Stimulated activated CD4-positive, alpha-beta T cell treated with anti-CD3 and anti-CD28 coated beads, TNF-alpha, amount 100 ng/mL, for 48 hours (primary cell): ENCODE results near the gene TYRO3.
"Not testable (repeated sequence)": the region's sequence is repeated elsewhere in the genome, so short reads cannot be mapped to it uniquely, and the experiment has no call there.

Source experiments
- DNase-seq, 3 donors: peaks; one replicate each; pipeline ENCODE4 v3.0.0-alpha.2; 2020; ENCODE audit warnings: low read depth in 3 of 3

The TYRO3 gene

GRCh38 chr15:41573396-41573795 lies 14.4 kb downstream of the TYRO3 start:
- no peak for DNase-seq

GRCh38 chr15:41574158-41574557 lies 15.1 kb downstream of the TYRO3 start:
- DNase-seq, result no peak

GRCh38 chr15:41575282-41575681 lies 16.3 kb downstream of the TYRO3 start:
- DNase-seq, result no peak

GRCh38 chr15:41577863-41578735 lies 19.1 kb downstream of the TYRO3 start:
- DNase-seq, result no peak

DNA sequence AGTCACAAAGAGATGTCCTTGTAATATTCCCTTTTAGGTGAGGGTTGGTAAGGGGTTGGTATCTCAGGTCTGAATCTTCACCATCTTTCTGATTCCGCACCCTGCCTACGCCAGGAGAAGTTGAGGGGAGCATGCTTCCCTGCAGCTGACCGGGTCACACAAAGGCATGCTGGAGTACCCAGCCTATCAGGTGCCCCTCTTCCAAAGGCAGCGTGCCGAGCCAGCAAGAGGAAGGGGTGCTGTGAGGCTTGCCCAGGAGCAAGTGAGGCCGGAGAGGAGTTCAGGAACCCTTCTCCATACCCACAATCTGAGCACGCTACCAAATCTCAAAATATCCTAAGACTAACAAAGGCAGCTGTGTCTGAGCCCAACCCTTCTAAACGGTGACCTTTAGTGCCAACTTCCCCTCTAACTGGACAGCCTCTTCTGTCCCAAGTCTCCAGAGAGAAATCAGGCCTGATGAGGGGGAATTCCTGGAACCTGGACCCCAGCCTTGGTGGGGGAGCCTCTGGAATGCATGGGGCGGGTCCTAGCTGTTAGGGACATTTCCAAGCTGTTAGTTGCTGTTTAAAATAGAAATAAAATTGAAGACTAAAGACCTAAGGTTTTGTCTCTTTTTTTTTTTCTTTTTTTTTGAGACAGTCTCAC lies 19.8 kb downstream of the TYRO3 start:
- no peak for DNase-seq

GRCh38 chr15:41581110-41581509 lies 22.1 kb downstream of the TYRO3 start:
- no peak for DNase-seq

DNA sequence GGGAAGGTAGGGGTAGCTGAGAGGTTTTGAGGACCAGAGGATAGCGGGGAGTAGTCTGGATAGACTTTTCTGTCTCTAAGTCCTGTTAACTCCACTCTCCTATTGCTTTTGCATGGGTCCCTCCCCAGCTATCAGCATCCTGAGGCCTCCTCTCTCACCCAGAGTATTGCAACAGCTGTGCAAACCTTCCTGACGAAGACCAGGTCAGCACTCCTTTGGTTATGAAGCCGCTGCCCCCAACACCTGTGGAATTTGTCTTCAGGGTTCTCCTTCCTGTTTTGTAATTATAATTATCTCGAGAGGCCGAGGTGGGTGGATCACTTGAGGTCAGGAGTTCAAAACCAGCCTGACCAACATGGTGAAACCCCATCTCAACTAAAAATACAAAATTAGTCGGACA lies 24.8 kb downstream of the TYRO3 start:
- DNase-seq, result no peak

GRCh38 chr15:41584636-41585126 lies 25.7 kb downstream of the TYRO3 start:
- no peak for DNase-seq

DNA sequence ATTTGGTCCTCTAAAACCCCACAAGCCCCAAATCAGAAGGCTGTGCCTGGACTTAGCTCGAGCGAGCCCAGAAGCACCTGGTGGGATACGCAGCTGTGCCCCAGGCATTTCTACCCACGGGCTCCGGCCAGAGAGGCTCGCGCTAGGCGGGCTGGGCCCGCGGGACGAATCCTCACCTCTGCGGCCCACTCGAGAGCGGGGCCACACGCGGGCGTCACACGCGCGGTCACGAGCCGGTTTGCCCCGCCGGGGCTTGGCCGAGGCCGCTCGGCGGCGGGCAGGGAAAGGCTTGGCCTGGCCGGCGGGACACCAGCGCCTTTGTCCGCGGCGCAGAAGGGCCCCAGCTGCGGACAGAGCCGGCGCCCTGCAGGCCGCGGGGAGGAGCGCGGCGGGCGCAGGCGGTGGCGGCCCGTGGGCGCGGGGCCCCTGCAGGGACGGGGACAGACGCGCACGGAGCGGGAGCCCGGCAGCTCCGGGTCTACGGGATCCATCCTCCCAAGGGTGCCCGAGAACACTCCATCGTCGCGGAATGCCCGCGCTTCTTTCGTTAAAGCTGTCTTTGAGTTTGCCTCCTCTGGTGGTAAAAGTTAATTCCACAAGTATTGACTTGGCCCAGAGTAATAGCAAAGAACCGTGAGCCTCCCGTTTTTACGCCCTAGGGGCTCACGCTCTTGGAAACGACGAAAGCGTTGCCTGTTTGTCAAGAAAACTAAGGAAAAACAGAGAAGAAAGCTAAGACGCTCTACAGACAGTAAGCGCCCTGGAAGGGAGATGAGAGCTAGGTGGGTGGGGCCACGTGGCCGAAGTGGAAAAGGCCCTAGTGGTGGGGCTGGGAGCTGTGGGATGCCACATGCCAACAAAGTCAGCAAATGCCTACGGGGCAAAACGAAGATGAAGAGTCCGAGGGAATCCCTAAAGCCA lies 26.4 kb downstream of the TYRO3 start:
- DNase-seq, result peak; percentile 8 to 32 (median 11)

GRCh38 chr15:41586531-41587282 lies 27.7 kb downstream of the TYRO3 start:
- not testable (repeated sequence) for DNase-seq

DNA sequence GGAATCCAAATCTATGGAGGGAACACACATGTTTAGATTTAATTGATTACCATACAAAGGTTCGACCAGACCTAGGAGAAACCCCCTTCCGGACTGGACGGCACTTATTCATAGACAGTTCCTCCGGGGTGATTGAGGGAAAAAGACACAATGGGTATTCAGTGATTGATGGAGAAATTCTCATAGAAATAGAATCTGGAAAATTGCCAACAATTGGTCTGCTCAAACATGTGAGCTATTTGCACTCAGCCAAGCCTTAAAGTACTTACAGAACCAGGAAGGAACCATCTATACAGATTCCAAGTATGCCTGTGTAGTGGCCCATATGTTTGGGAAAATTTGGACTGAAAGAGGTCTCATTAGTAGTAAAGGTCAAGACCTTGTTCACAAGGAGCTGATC lies 30.0 kb downstream of the TYRO3 start:
- DNase-seq, result not testable (repeated sequence)

DNA sequence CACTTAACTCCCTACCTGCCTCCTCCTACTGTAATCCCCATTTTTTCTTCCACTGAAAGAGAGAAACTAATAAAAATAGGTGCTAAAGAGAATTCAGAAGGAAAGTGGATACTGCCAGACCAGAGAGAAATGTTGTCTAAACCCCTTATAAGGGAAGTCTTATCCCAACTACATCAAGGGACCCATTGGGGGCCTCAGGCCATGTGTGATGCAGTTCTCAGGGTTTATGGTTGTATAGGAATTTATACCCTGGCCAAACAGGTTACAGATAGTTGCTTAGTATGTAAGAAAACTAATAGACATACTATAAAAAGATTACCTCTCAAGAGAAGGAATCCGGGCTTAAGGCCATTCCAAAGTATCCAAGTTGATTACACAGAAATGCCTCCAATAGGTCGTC lies 30.6 kb downstream of the TYRO3 start:
- not testable (repeated sequence) for DNase-seq

DNA sequence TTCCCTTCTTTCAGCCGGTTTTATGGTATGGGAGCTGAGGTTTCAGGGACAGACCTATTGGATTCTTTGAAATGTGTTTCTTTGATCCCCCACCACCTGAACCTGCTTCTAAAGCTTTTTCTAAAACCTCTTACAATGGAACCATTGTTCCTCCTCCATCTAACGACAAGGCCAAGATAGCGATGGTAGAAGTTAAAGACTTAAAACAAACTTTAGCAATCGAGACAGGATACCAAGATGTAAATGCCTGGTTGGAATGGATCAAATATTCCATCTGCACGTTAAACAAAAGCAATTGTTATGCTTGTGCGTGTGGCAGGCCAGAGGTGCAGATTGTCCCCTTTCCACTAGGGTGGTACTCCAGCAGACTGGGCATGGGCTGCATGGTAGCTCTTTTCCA lies 32.2 kb downstream of the TYRO3 start:
- not testable (repeated sequence) for DNase-seq

DNA sequence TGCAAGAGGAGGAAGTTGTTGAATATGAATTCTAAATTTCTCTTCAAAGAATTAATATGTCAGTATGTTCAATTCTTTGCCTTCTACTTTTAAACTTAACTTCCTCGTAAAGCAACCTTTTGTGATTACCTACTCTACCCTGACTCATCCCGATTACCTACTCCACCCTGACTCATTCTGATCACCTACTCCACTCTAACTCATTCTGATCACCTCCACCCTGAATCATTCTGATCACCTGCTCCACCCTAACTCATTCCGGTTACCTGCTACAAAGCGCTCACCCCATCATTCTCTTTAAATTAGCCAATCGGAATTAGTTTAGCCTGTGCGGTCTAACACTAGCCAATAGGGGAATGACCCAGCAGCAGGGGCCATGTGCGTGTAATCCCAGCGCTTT lies 33.7 kb downstream of the TYRO3 start:
- DNase-seq, result not testable (repeated sequence)

GRCh38 chr15:41594801-41595746 lies 36.1 kb downstream of the TYRO3 start:
- no peak for DNase-seq

- DNase-seq, result no peak
Measured at GRCh38 chr15:41596972-41597371, 38.0 kb downstream of the TYRO3 start.

- no peak for DNase-seq
Measured at GRCh38 chr15:41597787-41598186, 38.8 kb downstream of the TYRO3 start.

DNA sequence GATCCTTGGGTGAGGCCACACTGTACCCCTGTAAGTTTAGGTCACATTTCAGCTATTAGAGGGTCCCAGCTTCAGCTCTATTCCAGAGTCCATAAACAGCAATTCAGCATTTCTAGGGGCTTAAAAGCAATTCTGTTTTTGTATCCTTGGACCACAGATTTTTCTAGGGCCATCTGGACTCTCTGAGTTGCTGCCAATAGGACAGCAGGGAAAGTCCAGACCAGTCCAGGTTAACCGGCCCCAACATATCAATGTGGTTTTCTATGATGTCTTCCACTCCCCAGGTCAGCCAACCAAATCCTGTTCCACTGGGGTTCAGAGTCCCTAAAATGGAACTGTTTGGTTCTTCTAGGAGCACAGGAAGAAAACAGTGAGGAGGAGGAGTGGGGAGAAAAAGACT lies 40.0 kb downstream of the TYRO3 start:
- no peak for DNase-seq

GRCh38 chr15:41603411-41603935 lies 44.5 kb downstream of the TYRO3 start:
- DNase-seq, result no peak
